Hematopoietic multipotent progenitor cell treated with erythropoietin and hydrocortisone succinate and interleukin-3 and kit ligand, for 4 days (in vitro differentiated cells): Measurements from ENCODE around the gene HORMAD2.

ENCODE experiments used
- DNase-seq: peaks from one replicate; pipeline ENCODE4 v3.0.0-alpha.2; 2015

Gene HORMAD2

GRCh38 chr22:30114361-30114760, 34.1 kb downstream of the HORMAD2 start:
- DNase-seq: no peak

GRCh38 chr22:30115705-30116104, 35.4 kb downstream of the HORMAD2 start:
- no peak for DNase-seq

- no peak for DNase-seq
Measured at GRCh38 chr22:30116362-30117117, 36.3 kb downstream of the HORMAD2 start.

- no peak for DNase-seq
Measured at GRCh38 chr22:30117256-30117655, 37.0 kb downstream of the HORMAD2 start.

- no peak for DNase-seq
Measured at GRCh38 chr22:30118291-30118690, 38.0 kb downstream of the HORMAD2 start.

DNA sequence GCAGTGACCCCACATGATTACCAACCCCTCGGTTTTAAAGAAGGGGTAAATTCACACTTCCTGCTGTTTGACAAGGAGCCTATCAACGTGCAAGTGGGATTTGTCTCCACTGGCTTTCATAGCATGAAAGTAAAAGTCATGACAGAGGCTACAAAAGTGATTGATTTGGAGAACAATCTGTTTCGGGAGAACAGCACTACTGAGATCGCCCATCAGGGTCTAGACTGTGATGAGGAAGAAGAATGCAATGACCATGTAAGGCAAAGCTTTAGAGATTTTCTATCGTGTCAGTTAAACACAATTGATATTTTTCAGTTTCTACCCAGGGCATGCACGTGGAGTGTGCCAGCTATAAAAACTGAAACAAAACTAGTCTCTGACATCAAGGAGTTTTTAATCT, 41.7 kb downstream of the HORMAD2 start:
- no peak for DNase-seq

DNA sequence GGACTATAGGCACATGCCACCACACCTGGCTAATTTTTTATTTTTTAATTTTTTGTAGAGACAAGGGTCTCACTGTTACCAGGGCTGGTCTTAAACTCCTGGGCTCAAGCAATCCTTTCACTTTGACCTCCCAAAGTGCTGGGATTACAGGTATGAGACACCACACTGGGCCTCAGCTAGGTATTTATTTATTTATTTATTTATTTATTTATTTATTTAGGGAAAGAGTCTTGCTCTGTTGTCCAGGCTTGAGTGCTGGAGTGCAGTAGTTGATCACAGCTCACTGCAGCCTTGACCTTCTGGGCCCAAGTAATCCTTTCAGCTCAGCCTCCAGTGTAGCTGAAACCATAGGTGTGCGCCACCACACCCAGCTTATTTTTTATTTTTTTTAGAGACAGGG, 43.2 kb downstream of the HORMAD2 start:
- DNase-seq: no peak

GRCh38 chr22:30127749-30128166, 47.5 kb downstream of the HORMAD2 start:
- DNase-seq: peak; percentile 53

- peak; percentile 21 for DNase-seq
Measured at GRCh38 chr22:30128511-30128910, 48.2 kb downstream of the HORMAD2 start.

GRCh38 chr22:30129636-30130035, 49.4 kb downstream of the HORMAD2 start:
- no peak for DNase-seq

DNA sequence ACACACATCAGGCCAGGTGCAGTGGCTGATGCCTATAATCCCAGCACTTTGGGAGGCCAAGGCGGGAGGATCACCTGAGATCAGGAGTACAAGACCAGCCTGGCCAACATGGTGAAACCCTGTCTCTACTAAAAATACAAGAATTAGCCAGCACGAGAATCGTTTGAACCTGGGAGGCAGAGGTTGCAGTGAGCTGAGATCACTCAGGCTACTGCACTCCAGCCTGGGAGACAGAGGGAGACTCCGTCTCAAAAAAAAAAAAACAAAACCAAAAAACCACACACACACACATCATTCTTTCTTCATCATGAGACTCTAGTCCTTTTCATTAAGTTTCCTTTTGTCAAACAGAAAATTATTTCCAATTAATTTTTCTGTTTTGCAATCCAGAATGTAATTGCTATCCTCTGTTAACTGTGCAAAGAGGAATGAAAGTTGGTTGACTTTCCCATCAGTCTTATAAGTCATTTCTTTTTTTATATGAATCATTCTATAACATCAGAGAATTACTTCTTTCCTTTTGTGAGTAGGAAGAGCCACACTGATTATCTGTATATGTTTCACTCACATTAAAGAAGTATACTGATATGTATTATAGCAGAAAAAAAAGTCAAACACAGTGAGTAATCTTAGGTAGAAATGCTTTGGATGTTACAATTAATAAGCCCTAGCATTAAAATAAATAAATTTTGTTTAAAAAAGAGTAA, 52.2 kb downstream of the HORMAD2 start:
- DNase-seq: no peak

- DNase-seq: no peak
Measured at GRCh38 chr22:30140414-30140813, 60.1 kb downstream of the HORMAD2 start.

DNA sequence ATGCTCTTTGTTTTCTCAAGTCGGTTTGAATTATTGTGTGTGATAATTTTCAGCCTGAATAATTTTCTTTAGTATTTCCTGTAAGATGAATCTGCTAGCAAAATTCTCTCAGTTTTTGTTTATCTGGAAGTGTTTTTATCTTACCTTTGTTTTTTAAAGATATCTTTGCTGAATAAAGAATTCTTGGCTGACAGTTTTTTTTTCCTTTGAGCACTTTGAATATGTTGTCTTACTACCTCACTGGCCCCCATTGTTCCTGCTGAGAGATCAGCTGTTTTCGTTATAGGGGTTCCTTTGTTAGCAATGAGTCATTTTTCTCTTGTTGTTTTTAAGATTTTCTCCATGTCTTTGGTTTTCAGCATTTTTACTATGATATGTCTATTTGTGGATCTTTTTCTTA, 63.0 kb downstream of the HORMAD2 start:
- DNase-seq: no peak

DNA sequence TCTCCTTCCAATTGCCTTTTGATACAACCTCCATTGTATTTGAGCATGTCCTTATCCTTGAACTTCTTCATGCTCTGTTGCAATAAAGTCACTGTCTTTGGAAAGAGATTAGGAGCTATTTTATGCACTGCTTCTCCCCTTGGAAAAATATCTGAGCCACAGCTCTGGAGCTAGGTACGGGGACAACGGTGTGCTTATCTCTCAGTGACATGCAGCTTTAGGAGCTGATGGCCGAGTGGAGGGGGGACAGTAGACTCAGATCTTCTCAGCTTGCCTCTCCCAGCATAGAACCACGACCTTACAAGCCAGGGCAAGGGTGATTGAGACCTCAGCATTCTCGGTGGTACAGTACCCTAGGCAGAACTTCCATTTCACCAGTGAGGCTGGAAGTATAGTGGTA, 64.1 kb downstream of the HORMAD2 start:
- DNase-seq: peak; percentile 28

DNA sequence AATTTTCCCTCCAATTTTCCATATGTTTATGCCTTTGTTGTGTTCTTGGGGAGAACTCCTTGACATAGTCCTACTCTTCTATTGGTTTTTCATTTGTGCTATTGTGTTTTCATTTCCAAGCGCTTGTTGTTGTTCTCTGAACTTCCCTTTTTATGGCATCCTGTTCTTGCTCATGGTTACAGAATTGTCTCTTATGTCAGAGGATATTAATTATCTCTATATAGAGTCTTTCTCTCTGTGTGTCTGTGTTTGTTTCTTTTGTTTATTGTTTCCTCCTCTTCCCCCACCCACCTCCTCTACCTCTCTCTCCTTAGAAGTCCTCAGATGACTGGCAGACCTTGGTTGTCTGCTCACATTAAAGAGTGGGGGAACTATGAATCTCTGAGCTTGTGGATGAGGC, 69.9 kb downstream of the HORMAD2 start:
- peak; percentile 45 for DNase-seq

GRCh38 chr22:30158277-30158676, 78.0 kb downstream of the HORMAD2 start:
- no peak for DNase-seq

DNA sequence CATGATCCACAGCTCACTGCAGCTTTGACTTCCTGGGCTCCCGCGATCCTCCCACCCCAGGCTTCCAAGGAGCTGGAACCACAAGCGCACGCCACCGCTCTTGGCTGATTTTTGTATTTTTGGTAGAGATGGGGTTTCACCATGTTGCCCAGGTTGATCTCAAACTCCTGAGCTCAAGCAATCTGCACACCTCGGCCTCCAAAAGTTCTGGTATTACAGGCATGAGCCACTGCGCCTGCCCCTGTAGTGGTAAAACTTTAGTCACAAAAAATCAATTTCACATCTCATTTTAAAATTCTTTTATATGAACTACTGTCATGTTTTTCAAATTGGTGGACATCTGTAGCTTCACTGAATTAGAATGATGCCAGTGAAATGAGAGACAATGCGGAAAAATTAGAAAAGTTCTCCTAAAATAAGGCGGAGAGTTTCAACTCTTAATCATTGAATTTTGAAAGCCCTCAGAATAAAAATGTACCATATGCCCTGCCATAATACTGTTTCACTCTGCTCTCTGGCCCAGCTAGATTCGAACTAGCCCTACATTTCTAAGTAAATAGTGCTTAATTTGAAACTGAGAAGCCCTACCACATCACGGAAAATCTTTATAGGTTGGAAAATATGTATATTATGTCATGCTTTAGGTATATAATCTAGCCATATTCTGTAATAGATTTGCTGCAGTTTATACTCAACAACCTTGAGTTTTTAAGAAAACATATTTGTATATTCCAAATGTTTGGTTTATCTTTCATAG, 78.7 kb downstream of the HORMAD2 start:
- DNase-seq: no peak

DNA sequence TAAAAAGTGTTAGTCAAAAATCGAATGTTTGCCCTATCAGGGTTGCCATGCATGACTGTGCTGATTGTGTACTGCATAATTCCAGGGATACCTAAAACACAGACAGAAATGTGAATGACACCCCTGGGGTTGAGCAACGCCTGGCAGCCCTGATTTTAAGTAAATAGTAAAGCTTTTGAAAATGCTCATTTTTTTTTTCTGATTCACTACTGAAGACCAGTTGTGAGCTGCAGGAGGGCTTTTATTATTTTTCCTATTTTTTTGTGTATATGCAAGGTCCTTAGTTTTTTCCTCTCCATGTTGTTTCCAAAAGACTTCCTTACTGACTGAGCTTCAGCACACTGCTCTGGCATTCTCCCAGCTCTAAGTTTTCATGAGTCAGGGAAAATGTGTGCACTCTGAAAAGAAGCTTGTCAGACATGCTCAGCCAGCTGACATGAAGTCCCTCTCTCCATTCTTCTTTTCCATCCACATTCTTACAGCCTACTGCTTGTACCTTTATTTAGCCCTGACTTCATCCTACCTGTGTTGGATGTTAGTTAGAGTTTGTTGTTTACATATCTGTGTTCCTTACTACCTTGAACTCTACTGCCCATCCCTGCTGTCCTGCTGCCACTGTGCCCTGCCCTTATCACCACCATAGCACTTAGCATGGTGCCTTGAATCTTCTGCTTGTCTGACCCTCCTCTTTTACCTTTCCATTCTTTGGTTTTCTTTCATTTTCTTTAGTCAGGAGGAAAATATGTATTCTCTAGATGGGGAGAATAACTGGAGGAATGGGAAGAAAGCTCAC, 79.5 kb downstream of the HORMAD2 start:
- DNase-seq: peak; percentile 30

DNA sequence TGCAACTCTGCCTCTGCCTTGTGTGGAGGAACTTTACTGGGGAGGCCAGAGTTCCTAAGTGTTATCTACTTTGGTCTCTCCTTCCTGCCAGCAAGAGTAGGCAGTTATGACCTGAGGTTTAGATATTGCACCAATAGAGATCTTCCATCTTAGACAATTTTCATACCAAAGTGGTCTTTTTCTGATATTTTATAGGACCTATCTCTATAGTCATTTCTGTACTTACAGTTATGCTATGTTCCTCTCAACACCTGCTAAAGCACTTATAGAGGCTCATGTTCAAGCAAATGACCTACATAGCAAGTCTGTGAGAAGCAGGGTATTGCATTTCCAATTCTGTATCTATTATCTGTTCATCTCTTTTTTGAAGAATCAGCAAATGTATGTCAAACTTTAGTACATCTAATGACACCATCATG, 80.8 kb downstream of the HORMAD2 start:
- DNase-seq: peak; percentile 81

- no peak for DNase-seq
Measured at GRCh38 chr22:30167296-30167695, 87.0 kb downstream of the HORMAD2 start.

- DNase-seq: no peak
Measured at GRCh38 chr22:30167734-30168133, 87.5 kb downstream of the HORMAD2 start.

- peak; percentile 49 for DNase-seq
Measured at GRCh38 chr22:30169002-30169401, 88.7 kb downstream of the HORMAD2 start.

DNA sequence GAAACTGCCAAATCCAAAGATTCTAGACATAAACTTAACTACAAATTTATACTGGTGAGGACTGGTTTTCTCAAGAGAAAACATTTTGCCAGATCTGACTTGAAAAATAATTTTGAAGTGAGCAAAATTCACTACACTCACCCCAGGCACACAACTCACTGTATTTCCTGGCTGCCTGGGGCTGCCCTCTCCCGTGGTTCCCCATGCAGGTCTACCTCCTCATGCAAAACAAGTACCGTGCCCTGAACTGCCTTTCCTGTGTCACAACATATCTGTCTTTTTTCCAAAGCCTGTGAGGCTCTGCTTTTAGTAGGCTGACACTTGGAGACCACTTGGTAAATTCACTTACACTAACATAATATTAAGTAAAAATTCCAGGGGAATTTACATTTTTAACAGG, 89.9 kb downstream of the HORMAD2 start:
- DNase-seq: no peak
